GM12875 (cell line): ENCODE data around the gene SCUBE2.

Experiments
- H3K4me3 ChIP-seq: one replicate; pipeline ENCODE4 v1.5.1; 2011; ENCODE audit warnings: low read depth, low read length, control low read depth
- TF ChIP-seq, protein P1 (sequence below): IDR thresholded peaks from 2 replicates; pipeline ENCODE4 v1.5.1; 2011; ENCODE audit warnings: low read depth, mild to moderate bottlenecking, control low read depth, inconsistent platforms, low read length, moderate library complexity, borderline replicate concordance; ENCODE audit not compliant: insufficient read depth

SCUBE2 gene

DNA sequence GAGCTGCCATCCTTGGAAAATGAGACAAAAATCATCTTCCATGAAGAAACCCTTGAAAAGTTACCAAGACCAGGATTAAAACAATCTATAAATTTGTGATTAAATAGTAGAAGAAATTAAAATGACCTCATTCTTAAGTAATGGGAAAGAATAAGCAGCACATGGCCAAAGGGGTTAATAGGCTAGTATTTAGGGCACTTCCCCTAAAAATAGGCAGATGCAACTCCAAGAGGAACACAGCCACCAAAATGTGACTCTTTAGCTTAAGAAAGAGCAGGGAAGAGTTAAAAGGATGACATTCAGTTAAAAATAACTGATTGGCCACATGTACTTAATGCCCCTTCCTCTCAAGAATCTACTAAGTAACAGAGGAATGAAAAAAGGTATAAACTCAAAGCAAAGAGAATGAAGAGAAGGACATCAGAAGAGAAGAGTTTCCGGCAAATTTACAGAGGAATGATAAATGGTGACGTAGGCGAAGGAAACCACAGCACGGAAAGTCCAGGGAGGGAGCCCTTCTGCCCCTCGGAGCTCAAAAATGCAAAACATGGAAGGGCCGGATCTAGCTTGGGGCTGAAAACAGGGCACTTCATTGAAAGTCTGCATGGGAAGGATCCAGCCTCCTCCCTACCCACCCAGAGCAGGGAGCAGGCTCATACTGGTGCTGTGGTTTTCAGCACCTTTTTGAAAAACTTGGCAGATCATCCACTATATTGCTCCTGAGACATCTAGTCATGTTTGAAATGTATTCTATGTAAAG, 17.8 kb downstream of the SCUBE2 start:
- no peak overlapping the region for H3K4me3 ChIP-seq
- TF ChIP-seq, protein P1, sequence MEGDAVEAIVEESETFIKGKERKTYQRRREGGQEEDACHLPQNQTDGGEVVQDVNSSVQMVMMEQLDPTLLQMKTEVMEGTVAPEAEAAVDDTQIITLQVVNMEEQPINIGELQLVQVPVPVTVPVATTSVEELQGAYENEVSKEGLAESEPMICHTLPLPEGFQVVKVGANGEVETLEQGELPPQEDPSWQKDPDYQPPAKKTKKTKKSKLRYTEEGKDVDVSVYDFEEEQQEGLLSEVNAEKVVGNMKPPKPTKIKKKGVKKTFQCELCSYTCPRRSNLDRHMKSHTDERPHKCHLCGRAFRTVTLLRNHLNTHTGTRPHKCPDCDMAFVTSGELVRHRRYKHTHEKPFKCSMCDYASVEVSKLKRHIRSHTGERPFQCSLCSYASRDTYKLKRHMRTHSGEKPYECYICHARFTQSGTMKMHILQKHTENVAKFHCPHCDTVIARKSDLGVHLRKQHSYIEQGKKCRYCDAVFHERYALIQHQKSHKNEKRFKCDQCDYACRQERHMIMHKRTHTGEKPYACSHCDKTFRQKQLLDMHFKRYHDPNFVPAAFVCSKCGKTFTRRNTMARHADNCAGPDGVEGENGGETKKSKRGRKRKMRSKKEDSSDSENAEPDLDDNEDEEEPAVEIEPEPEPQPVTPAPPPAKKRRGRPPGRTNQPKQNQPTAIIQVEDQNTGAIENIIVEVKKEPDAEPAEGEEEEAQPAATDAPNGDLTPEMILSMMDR, result no peak

DNA sequence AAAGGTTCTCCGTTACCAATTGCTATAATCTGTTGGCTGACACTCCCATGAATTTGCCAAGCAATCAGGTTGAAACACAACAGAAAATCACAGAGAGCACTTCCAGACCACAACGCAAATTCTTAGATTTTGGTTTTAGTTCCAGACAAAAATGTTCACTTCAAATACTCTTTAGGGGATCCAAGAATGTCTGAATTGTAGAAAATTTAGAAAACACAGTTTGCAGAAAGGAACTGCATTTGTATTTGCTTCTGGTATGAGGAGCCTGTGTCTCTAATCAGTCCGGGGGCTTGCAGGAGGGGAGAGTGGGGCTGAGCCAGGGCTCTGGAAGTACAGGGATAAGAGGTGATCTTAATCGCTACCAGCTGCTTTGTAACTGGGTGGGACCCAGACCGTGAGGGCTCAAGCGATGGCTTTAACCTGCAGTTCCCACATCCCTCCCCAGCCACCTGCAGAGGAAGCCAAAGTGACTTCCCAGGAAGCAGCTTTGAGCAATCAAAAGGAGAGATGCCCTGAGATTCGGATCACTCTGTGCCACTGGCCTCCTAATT, 18.7 kb downstream of the SCUBE2 start:
- no peak overlapping the region for H3K4me3 ChIP-seq
- TF ChIP-seq, protein P1, result no peak

DNA sequence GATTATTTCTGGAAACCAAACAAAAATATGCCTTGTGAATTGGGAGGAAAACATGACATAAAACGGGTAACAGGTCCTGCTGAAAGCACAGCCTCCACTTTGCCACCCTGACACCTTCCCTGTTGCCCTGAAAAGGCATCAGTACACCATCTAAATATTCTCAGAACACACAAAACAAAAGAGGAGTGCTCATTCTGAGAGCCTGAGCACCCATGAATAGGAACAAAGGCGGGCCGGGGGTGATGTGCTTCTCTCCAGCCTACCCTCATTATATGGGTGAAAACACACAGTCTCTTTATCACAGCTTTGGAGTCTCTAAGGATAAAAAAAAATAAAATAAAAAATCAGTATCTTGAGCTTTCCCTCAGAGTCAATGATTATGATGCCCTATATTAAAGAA, 19.7 kb downstream of the SCUBE2 start:
- TF ChIP-seq, protein P1, result no peak

DNA sequence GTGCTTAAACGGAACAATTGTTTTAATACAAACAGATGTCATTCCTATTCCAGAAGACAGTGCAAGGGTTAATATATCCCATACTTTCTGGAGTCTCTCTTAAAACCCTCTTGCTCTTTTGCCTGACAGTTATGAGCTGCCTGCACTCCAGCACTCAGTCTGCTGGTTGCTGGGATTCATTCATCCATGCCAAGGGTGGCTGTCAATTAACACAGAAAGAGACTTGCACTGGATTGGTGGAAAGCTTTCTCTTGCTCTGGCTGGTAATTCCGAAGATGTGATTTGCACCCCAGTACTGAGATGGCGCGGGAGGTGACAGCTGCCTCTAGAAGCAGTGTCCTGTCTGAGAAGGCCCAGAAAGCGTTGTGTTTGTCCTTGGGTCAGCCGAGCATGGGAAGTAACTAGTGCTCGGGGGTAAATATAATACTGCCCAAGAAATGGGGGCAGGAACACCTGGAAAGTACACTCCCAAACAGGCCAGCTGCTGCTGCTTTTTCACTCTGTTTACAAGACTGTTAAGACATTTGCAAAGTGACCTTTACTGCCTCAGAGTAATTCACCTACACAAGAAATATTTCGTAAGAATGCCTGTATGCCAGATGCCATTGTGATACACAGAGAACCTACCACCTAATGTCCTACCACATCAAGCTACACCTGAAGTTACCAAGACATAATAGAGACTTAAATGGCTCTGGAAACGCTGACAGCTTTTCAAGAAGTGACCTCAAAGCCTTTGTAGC, 20.5 kb downstream of the SCUBE2 start:
- H3K4me3 ChIP-seq, result no peak overlapping the region
- TF ChIP-seq, protein P1, result no peak

More for the DNA sequence above, 19.7 kb downstream of the SCUBE2 start:
- no peak overlapping the region for H3K4me3 ChIP-seq

DNA sequence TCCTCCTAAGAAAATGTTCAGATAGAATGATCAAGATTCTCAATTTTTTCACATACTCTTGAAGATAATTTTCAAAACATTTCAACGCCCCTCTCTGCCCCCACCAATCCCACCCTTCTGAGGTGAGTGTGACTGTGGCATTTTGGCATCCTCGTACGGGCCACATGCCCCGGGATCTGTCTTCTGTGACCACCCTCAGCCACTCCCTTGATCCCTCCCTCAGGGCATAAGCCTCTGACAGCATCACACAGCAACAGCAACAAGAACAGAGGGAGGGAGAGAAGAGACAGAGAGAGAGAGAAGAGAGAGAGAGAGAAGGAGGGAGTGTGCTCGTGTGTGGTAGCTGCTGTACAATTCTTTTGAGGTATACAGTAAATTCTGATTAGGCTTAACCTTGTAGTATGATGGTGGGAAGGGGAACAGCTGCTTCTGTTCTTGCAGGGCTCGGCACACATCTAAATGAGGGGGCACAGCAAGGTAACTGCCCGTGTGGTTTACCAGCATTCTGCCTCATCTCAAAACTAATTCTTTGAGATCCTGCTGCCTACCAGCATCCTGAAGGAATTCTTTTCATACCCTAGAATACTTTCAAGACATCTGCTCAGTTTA, 21.4 kb downstream of the SCUBE2 start:
- TF ChIP-seq, protein P1, result no peak
- H3K4me3 ChIP-seq, result no peak overlapping the region

DNA sequence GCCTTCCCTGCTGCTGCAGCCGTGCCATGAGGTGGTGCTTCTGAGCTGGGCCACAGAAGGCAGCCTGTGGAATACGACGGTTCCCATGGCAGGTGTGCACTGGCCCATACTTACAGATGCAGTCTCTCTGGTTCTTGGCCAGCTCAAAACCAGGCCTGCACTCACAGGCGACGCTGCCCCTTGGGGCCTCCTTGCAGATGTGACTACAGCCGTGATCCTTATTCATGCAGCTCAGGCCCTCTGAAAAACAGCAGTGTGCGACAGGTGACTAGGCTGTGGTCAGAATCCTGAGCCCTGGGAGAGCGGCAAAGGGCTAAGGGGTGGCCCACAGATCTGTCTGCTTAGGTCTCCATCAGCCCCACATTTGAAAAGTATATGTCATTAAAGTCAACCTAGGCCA, 22.1 kb downstream of the SCUBE2 start:
- no peak overlapping the region for H3K4me3 ChIP-seq
- TF ChIP-seq, protein P1, result no peak
